HCT116 (cell line): ENCODE measurements around the gene PYGB. TPM values are rescaled to one million over a fixed set of nuclear protein-coding genes. Genes with fewer than 3 reads are reported as not detected.

Experiments used
- ATAC-seq: fragments of 200-7000 bp; cut with Tn5 transposase; 2 replicates; pipeline ENCODE4 v1.9.1; 2020; ENCODE audit warnings: mild to moderate bottlenecking, moderate library complexity
- BruUV-seq: library from RNA; stranded (reverse); fragments of 400-500 nt; replicated peaks from 2 replicates; lab custom pipeline; 2021; lab: Mats Ljungman, UMichigan
- CTCF ChIA-PET: fragments of 300-600 bp; sonication (Branson Sonifier 250); formaldehyde crosslinking; loops from one replicate; lab custom pipeline; 2021; ENCODE audit warnings: antibody characterized with exemption; lab: Charles Lee
- POLR2A ChIA-PET: fragments of 300-600, 350-600 bp; sonication (Branson Sonifier 250); formaldehyde crosslinking; loops from one replicate; lab custom pipeline; 2021; ENCODE audit warnings: antibody characterized with exemption; lab: Charles Lee
- RAD21 ChIA-PET, 2 experiments: fragments of 300-600 bp; sonication (Branson Sonifier 250); formaldehyde crosslinking; loops; one replicate each; lab custom pipeline; 2023; ENCODE audit warnings: low total read pairs in 2 of 2; ENCODE audit not compliant: uncharacterized antibody in 2 of 2, unreplicated experiment in 2 of 2, low non-redundant PET in 1 of 2; lab: Charles Lee
- DNase-seq: peaks from one replicate; pipeline ENCODE4 v3.0.0-alpha.2; 2010; ENCODE audit warnings: low read depth, low spot score
- H2AFZ ChIP-seq: fragments of 200-600 bp; shearing (Covaris generic), sonication (generic); 2 replicates; pipeline ENCODE4 v1.6.1; 2017; ENCODE audit warnings: low read depth, mixed run types, mixed read lengths, antibody characterized with exemption, low read length; ENCODE audit not compliant: poor library complexity, severe bottlenecking
- H3K27ac ChIP-seq: 2 replicates; pipeline ENCODE4 v1.5.1; 2012; ENCODE audit warnings: low read depth, low read length
- H3K27me3 ChIP-seq: fragments of 200-600 bp; sonication (generic); 2 replicates; pipeline ENCODE4 v1.6.1; 2016; ENCODE audit warnings: mixed run types, low read length, mixed read lengths; ENCODE audit not compliant: insufficient read depth
- H3K36me3 ChIP-seq, 2 experiments: fragments of 200-500 bp in 1 of 2; fragments of 200-600 bp in 1 of 2; sonication (Bioruptor generic) in 1 of 2; sonication (generic) in 1 of 2; 2 replicates each; pipeline versions ENCODE4 v1.5.1 to v1.6.1; 2014 to 2016; ENCODE audit warnings: low read length in 2 of 2, inconsistent platforms in 1 of 2, mixed read lengths in 1 of 2, mixed run types in 1 of 2; ENCODE audit not compliant: insufficient read depth in 2 of 2, control insufficient read depth in 1 of 2
- H3K4me1 ChIP-seq, 2 experiments: fragments of 200-600 bp in 1 of 2; sonication (generic) in 1 of 2; 2 replicates each; pipeline versions ENCODE4 v1.5.1 to v1.6.1; 2012 to 2017; ENCODE audit warnings: low read length in 2 of 2, inconsistent platforms in 1 of 2, mild to moderate bottlenecking in 1 of 2, mixed read lengths in 1 of 2, mixed run types in 1 of 2, moderate library complexity in 1 of 2; ENCODE audit not compliant: insufficient read depth in 2 of 2, control insufficient read depth in 1 of 2
- H3K4me2 ChIP-seq: fragments of 200-600 bp; sonication (generic); 2 replicates; pipeline ENCODE4 v1.6.1; 2017; ENCODE audit warnings: mixed run types, low read length, mixed read lengths
- H3K4me3 ChIP-seq, 2 experiments: fragments of 200-600 bp in 1 of 2; sonication (generic) in 1 of 2; replicated peaks in 1 of 2; 2 replicates each; pipeline ENCODE4 v1.5.1; 2011 to 2016; ENCODE audit warnings: low read length in 2 of 2, control low read depth in 1 of 2, low read depth in 1 of 2, mild to moderate bottlenecking in 1 of 2, mixed read lengths in 1 of 2, mixed run types in 1 of 2
- H3K79me2 ChIP-seq: fragments of 200-600 bp; sonication (generic); 2 replicates; pipeline ENCODE4 v1.6.1; 2017; ENCODE audit warnings: mild to moderate bottlenecking, mixed run types, low read length, moderate library complexity, mixed read lengths; ENCODE audit not compliant: insufficient read depth
- H3K9ac ChIP-seq: fragments of 200-600 bp; sonication (generic); 2 replicates; pipeline ENCODE4 v1.6.1; 2016; ENCODE audit warnings: low read length, mixed read lengths
- H3K9me2 ChIP-seq: fragments of 200-600 bp; sonication (generic), shearing (Covaris generic); 2 replicates; pipeline ENCODE4 v1.6.1; 2017; ENCODE audit warnings: mixed run types, mild to moderate bottlenecking, moderate library complexity; ENCODE audit not compliant: insufficient read depth
- H3K9me3 ChIP-seq, 2 experiments: fragments of 200-500 bp in 1 of 2; fragments of 200-600 bp in 1 of 2; sonication (Bioruptor generic) in 1 of 2; sonication (generic) in 1 of 2; 2 replicates each; pipeline ENCODE4 v1.6.1; 2014 to 2017; ENCODE audit warnings: low read length in 2 of 2, mixed read lengths in 2 of 2, inconsistent platforms in 1 of 2, low read depth in 1 of 2, mild to moderate bottlenecking in 1 of 2, mixed run types in 1 of 2, moderate library complexity in 1 of 2; ENCODE audit not compliant: control insufficient read depth in 1 of 2, insufficient read depth in 1 of 2
- H4K20me1 ChIP-seq: fragments of 200-600 bp; sonication (generic), shearing (Covaris generic); 2 replicates; pipeline ENCODE4 v1.6.1; 2017; ENCODE audit warnings: mixed run types, mild to moderate bottlenecking, moderate library complexity; ENCODE audit not compliant: insufficient read depth
- EGR1 ChIP-seq: IDR thresholded peaks from 2 replicates; pipeline ENCODE4 v1.6.1; 2012; ENCODE audit warnings: low read depth
- EZH2phosphoT487 ChIP-seq: fragments of 200-600 bp; IDR thresholded peaks from 2 replicates; pipeline ENCODE4 v1.6.1; 2018; ENCODE audit warnings: antibody characterized with exemption, borderline replicate concordance
- POLR2A ChIP-seq: IDR thresholded peaks from 2 replicates; pipeline ENCODE4 v1.7.0; 2011; ENCODE audit warnings: borderline replicate concordance; ENCODE audit not compliant: insufficient read depth, insufficient read length; ENCODE audit errors: extremely low read depth
- POLR2AphosphoS5 ChIP-seq: IDR thresholded peaks from 2 replicates; pipeline ENCODE4 v1.6.1; 2011; ENCODE audit warnings: mild to moderate bottlenecking, low read depth, low read length, moderate library complexity
- SIN3A ChIP-seq: IDR thresholded peaks from 2 replicates; pipeline ENCODE4 v1.6.1; 2012; ENCODE audit warnings: low read depth
- SP1 ChIP-seq: IDR thresholded peaks from 2 replicates; pipeline ENCODE4 v1.6.1; 2012; ENCODE audit warnings: low read depth
- intact Hi-C: fragments of 100-400 bp; cut with micrococcal nuclease; formaldehyde crosslinking; loops from 2 replicates; pipeline ENCODE4 v1.10.0; 2022
- total RNA-seq: library from RNA; stranded (reverse); gene quantifications from one replicate; pipeline ENCODE4 v1.2.1, GENCODE V29; 2021; ENCODE audit not compliant: unreplicated experiment
- TF ChIP-seq, protein P1 (sequence below): IDR thresholded peaks from 2 replicates; pipeline ENCODE4 v1.6.1; 2012
- TF ChIP-seq, protein P2 (sequence below): IDR thresholded peaks from 2 replicates; pipeline ENCODE4 v1.6.1; 2012; ENCODE audit warnings: low read depth

The PYGB gene
- total RNA-seq, 1 experiment from 2014 or later = 87.8 TPM

DNA sequence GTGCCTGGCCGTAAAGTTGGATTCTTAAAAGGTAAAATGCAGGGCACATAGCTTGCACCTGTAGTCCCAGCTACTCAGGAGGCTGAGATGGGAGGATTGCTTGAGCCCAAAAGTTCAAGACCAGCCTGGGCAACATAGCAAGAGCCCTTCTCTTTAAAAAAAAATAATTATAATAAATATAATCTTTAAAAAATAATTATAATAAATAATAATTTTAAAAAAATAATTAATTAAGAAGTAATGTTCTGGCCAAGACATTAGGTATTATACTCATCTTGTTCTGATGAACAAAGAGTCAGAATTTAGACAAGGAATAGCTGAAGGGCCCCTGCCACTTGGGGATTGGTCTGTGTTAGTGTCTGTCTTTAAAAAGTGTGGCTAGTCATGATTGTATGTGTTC lies 38.5 kb upstream of the PYGB start:
- Histone ChIP-seq H3K9ac (no peak overlapping the region), H2AFZ (no peak overlapping the region), H3K27ac (no peak overlapping the region), H3K4me3 (no peak overlapping the region), H3K9me2 (no peaks in the 10 kb centered on the region), H3K79me2 (peaks cover 28% of the 10 kb centered on the region), H3K4me1 (peaks cover 0 to 3% of the 10 kb centered on the region in 2 experiments; a peak in 1 of 4 replicates), H3K9me3 (no peaks in the 10 kb centered on the region), H3K36me3 (peaks cover 7 to 12% of the 10 kb centered on the region in 2 experiments), H3K4me2 (no peak overlapping the region), H4K20me1 (no peaks in the 10 kb centered on the region), H3K27me3 (no peaks in the 10 kb centered on the region)
- CTCF ChIA-PET = no interaction called here
- BruUV-seq = no TSS peak
- intact Hi-C loops = no loop called here
- RAD21 ChIA-PET = no interaction called here
- POLR2A ChIA-PET = no interaction called here
- ATAC-seq (no peak), DNase-seq (no peak)
- no peak for TF ChIP-seq EGR1
- TF ChIP-seq SP1 = no peak
- TF ChIP-seq EZH2phosphoT487 = no peak
- TF ChIP-seq, protein P1, sequence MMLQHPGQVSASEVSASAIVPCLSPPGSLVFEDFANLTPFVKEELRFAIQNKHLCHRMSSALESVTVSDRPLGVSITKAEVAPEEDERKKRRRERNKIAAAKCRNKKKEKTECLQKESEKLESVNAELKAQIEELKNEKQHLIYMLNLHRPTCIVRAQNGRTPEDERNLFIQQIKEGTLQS = no peak
- TF ChIP-seq POLR2AphosphoS5 = no peak
- TF ChIP-seq SIN3A = no peak
- TF ChIP-seq POLR2A = no peak
- TF ChIP-seq, protein P2, sequence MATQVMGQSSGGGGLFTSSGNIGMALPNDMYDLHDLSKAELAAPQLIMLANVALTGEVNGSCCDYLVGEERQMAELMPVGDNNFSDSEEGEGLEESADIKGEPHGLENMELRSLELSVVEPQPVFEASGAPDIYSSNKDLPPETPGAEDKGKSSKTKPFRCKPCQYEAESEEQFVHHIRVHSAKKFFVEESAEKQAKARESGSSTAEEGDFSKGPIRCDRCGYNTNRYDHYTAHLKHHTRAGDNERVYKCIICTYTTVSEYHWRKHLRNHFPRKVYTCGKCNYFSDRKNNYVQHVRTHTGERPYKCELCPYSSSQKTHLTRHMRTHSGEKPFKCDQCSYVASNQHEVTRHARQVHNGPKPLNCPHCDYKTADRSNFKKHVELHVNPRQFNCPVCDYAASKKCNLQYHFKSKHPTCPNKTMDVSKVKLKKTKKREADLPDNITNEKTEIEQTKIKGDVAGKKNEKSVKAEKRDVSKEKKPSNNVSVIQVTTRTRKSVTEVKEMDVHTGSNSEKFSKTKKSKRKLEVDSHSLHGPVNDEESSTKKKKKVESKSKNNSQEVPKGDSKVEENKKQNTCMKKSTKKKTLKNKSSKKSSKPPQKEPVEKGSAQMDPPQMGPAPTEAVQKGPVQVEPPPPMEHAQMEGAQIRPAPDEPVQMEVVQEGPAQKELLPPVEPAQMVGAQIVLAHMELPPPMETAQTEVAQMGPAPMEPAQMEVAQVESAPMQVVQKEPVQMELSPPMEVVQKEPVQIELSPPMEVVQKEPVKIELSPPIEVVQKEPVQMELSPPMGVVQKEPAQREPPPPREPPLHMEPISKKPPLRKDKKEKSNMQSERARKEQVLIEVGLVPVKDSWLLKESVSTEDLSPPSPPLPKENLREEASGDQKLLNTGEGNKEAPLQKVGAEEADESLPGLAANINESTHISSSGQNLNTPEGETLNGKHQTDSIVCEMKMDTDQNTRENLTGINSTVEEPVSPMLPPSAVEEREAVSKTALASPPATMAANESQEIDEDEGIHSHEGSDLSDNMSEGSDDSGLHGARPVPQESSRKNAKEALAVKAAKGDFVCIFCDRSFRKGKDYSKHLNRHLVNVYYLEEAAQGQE = no peak
